Loucy (cell line): ENCODE results near the gene TP53I11.

Experiments used
- H2AFZ ChIP-seq: fragments of 200-600 bp; sonication (generic); 2 replicates; pipeline ENCODE4 v1.6.0; 2016; ENCODE audit warnings: antibody characterized with exemption, mild to moderate bottlenecking, low read length, moderate library complexity
- H3F3A ChIP-seq: fragments of 200-600 bp; 2 replicates; pipeline ENCODE4 v1.6.0; 2016; ENCODE audit warnings: antibody characterized with exemption, low read depth, mild to moderate bottlenecking
- H3K27me3 ChIP-seq: fragments of 200-600 bp; sonication (generic); 2 replicates; pipeline ENCODE4 v1.6.1; 2014; ENCODE audit warnings: low read length, mild to moderate bottlenecking; ENCODE audit not compliant: insufficient read depth, poor library complexity, severe bottlenecking
- H3K36me3 ChIP-seq: fragments of 200-600 bp; sonication (generic); 2 replicates; pipeline ENCODE4 v1.6.1; 2016; ENCODE audit warnings: low read length; ENCODE audit not compliant: insufficient read depth
- H3K4me1 ChIP-seq: fragments of 200-600 bp; sonication (generic); 2 replicates; pipeline ENCODE4 v1.5.1; 2014; ENCODE audit warnings: low read length, mild to moderate bottlenecking; ENCODE audit not compliant: insufficient read depth, poor library complexity, severe bottlenecking
- H3K4me2 ChIP-seq: fragments of 200-600 bp; sonication (generic); 2 replicates; pipeline ENCODE4 v1.6.0; 2014; ENCODE audit warnings: antibody characterized with exemption, low read length, low read depth, mild to moderate bottlenecking; ENCODE audit not compliant: poor library complexity, severe bottlenecking
- H3K4me3 ChIP-seq: fragments of 200-600 bp; sonication (generic); 2 replicates; pipeline ENCODE4 v1.5.1; 2014; ENCODE audit warnings: low read length, mild to moderate bottlenecking, mixed read lengths; ENCODE audit not compliant: poor library complexity, severe bottlenecking
- H3K79me2 ChIP-seq: fragments of 200-600 bp; sonication (generic); 2 replicates; pipeline ENCODE4 v1.6.1; 2014; ENCODE audit warnings: low read length; ENCODE audit not compliant: insufficient read depth
- H3K9ac ChIP-seq: fragments of 200-600 bp; sonication (generic); 2 replicates; pipeline ENCODE4 v1.6.0; 2014; ENCODE audit warnings: mild to moderate bottlenecking, low read depth, low read length, moderate library complexity; ENCODE audit not compliant: poor library complexity, severe bottlenecking
- H3K9me2 ChIP-seq: fragments of 200-600 bp; sonication (generic); replicated peaks from 2 replicates; pipeline ENCODE4 v1.6.1; 2016; ENCODE audit warnings: low read depth, low read length, mixed read lengths
- H3K9me3 ChIP-seq: fragments of 200-600 bp; sonication (generic); 2 replicates; pipeline ENCODE4 v1.6.1; 2014; ENCODE audit warnings: mild to moderate bottlenecking, antibody characterized with exemption, low read length, low read depth; ENCODE audit not compliant: insufficient read depth
- H4K20me1 ChIP-seq: fragments of 200-600 bp; sonication (generic); 2 replicates; pipeline ENCODE4 v1.6.0; 2014; ENCODE audit warnings: antibody characterized with exemption, low read length, mild to moderate bottlenecking; ENCODE audit not compliant: insufficient read depth, poor library complexity, severe bottlenecking
- EZH2phosphoT487 ChIP-seq: fragments of 200-600 bp; IDR thresholded peaks from 2 replicates; pipeline ENCODE4 v1.6.1; 2018; ENCODE audit warnings: antibody characterized with exemption, mild to moderate bottlenecking, moderate library complexity, borderline replicate concordance
- TF ChIP-seq, protein P1 (sequence below): fragments of 200-600 bp; sonication (generic); conservative IDR thresholded peaks from 2 replicates; pipeline ENCODE4 v1.5.1; 2014; ENCODE audit warnings: mild to moderate bottlenecking, antibody characterized with exemption, low read length

TP53I11 gene

GRCh38 chr11:44920451-44920850, 30.2 kb downstream of the TP53I11 start:
- H3K27me3 ChIP-seq = no peaks in the 10 kb centered on the region
- no peak overlapping the region for H3K4me2 ChIP-seq
- H3K79me2 ChIP-seq = no peaks in the 10 kb centered on the region
- H3K4me1 ChIP-seq = peaks cover 19% of the 10 kb centered on the region
- no peaks in the 10 kb centered on the region for H4K20me1 ChIP-seq
- no peak overlapping the region for H2AFZ ChIP-seq
- H3K9ac ChIP-seq = no peak overlapping the region
- no peaks in the 10 kb centered on the region for H3K9me2 ChIP-seq
- H3K36me3 ChIP-seq = no peaks in the 10 kb centered on the region
- TF ChIP-seq, protein P1, sequence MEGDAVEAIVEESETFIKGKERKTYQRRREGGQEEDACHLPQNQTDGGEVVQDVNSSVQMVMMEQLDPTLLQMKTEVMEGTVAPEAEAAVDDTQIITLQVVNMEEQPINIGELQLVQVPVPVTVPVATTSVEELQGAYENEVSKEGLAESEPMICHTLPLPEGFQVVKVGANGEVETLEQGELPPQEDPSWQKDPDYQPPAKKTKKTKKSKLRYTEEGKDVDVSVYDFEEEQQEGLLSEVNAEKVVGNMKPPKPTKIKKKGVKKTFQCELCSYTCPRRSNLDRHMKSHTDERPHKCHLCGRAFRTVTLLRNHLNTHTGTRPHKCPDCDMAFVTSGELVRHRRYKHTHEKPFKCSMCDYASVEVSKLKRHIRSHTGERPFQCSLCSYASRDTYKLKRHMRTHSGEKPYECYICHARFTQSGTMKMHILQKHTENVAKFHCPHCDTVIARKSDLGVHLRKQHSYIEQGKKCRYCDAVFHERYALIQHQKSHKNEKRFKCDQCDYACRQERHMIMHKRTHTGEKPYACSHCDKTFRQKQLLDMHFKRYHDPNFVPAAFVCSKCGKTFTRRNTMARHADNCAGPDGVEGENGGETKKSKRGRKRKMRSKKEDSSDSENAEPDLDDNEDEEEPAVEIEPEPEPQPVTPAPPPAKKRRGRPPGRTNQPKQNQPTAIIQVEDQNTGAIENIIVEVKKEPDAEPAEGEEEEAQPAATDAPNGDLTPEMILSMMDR = no peak
- no peak for TF ChIP-seq EZH2phosphoT487
- H3K9me3 ChIP-seq = no peaks in the 10 kb centered on the region
- H3F3A ChIP-seq = no peaks in the 10 kb centered on the region
- no peak overlapping the region for H3K4me3 ChIP-seq

- no peaks in the 10 kb centered on the region for H3F3A ChIP-seq
- H2AFZ ChIP-seq = no peak overlapping the region
- no peaks in the 10 kb centered on the region for H3K27me3 ChIP-seq
- H4K20me1 ChIP-seq = no peaks in the 10 kb centered on the region
- no peaks in the 10 kb centered on the region for H3K9me2 ChIP-seq
- TF ChIP-seq, protein P1 = no peak
- no peak for TF ChIP-seq EZH2phosphoT487
- no peaks in the 10 kb centered on the region for H3K9me3 ChIP-seq
- H3K79me2 ChIP-seq = no peaks in the 10 kb centered on the region
- H3K4me3 ChIP-seq = no peak overlapping the region
- no peak overlapping the region for H3K4me2 ChIP-seq
- no peak overlapping the region for H3K9ac ChIP-seq
- H3K4me1 ChIP-seq = peaks cover 22% of the 10 kb centered on the region
- no peaks in the 10 kb centered on the region for H3K36me3 ChIP-seq
Observed at GRCh38 chr11:44917741-44918140, 32.9 kb downstream of the TP53I11 start.

GRCh38 chr11:44916801-44917385, 33.8 kb downstream of the TP53I11 start:
- Histone ChIP-seq H2AFZ (no peak overlapping the region), H4K20me1 (no peaks in the 10 kb centered on the region), H3K4me1 (peaks cover 22% of the 10 kb centered on the region), H3K4me2 (peak overlapping the region; percentile 14), H3K27me3 (no peaks in the 10 kb centered on the region), H3K79me2 (no peaks in the 10 kb centered on the region), H3K9ac (no peak overlapping the region), H3K9me2 (no peaks in the 10 kb centered on the region), H3K4me3 (no peak overlapping the region), H3K36me3 (no peaks in the 10 kb centered on the region), H3K9me3 (no peaks in the 10 kb centered on the region), H3F3A (no peaks in the 10 kb centered on the region)
- TF ChIP-seq EZH2phosphoT487 = no peak
- TF ChIP-seq, protein P1 = no peak
